GM19324 (cell line): ENCODE data around the gene TEP1.
"Not testable (repeated sequence)": the region's sequence is repeated elsewhere in the genome, so short reads cannot be mapped to it uniquely, and the experiment has no call there.

Experiments used
- ATAC-seq: cut with Tn5 transposase; IDR thresholded peaks from one replicate; pipeline ENCODE4 v1.9.1; 2021; ENCODE audit warnings: mild to moderate bottlenecking, moderate library complexity; ENCODE audit not compliant: unreplicated experiment, low FRiP score

Gene TEP1

DNA sequence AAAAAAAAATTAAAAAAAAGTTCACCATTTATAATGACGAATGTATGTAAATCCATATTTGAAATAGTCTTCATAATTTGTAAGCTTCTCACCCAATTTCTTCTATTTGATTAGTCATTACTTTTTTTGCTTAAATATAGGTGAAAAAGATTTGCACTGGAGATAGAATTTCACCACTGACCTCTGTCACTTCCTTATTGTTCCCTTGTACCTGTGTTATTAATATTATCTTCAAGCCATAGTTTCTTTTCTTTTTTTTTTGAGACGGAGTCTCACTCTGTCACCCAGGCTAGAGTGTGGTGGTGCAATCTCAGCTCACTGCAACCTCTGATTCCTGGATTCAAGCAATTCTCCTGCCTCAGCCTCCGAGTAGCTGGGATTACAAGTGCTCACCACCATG, 15.8 kb downstream of the TEP1 start:
- ATAC-seq = no peak

DNA sequence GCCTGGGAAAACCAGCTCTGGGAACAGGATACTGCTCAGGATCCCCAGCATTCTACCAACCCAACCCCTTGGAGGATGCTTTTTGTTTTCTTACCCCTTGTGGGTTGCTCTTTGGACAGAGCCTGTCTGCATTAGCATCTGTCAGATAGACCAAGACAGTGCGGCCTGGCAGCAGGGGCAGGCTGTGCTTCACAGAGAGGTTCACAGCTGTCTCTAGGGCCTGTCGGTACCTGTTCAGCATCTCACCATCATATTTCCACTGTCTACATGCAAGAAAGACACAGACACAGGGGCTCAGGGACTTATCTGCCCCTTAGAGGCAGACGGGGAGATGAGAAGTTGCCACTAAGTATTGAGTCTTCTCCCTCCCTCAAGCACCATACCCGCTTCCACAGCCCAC, 21.8 kb downstream of the TEP1 start:
- ATAC-seq = no peak

DNA sequence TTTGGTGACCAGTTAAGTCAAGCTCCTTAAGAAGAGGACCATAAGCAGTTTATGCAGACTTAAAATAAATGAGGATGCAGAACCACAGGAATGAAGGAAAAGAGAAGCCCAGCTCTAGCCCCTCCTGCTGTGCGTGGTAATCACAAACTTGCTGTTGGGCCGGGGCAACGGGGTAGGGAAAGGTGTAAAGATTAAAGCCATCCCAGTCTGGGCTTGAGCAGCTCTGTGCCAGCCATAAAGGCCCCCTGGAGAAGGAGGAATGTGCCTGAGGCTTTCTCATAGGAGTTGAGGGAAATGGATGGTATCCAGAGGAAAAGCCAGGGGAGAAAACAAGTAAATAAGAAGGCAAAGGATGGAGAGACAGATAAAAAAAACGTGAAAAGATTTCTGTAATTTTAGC, 25.1 kb downstream of the TEP1 start:
- no peak for ATAC-seq

DNA sequence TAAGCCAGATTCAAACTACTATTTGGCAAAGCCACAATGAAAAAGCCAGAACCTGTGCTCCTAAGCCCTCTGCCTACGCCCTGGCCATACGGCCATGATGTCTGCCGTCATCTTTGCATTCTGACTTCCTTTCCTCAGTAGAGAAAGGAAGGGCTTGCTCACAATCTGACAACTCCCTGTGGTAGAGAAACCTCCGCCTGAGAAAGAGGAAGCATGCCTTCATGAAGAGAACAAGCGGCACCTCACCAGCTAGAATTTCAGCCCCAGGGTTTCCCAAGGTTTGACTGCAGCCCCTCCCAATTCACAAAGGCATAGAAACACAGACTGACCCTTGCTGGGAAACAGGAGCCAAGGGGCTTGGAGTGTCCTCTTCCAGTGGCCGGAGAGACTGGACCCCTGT, 25.7 kb downstream of the TEP1 start:
- ATAC-seq = no peak

DNA sequence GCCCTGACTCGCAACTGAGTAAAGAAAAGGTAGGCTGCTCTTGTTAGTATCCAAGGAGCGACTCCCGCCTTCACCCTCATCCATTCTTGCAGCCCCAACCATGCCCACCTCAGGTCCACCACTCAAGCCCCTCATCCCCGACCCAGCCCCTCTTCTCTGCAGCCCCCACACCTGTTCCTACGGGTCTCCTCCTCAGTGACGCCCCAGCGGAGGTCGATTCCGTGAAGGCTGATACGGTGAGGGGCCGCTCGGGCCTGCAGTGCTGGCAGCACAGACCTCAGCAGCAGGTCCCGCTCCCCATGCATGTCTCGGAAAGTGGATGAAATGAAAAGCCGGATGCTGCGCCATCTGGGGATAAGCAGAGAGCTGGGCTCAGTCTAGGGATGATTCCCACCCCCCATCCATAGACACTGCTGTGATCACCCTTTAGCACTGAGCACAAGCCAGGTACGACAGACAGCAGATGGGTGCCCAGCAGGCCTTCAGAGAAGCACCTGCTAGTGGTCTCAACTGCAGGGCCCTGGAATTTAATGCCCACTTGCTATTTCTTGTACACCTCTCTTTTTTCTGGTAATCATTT, 26.9 kb downstream of the TEP1 start:
- no peak for ATAC-seq

DNA sequence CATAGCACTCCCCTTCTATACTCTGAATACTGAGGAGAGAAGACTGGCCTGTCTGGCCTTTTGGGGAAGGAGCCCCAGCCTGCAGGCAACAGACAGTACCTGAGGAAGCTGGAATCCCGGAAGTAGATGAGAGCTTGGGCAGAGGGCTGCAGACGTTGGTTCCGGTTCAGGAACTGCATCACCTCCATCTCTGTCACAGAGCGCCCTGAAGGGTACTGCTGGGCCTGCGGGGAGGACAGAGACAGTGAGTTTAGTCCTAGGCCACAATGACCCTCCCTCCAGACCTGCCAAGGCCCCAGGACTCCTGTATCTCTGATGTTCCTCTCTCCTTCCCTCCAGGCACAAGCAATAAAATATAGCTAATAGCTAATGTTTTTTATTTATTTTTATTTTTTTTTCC, 28.4 kb downstream of the TEP1 start:
- no peak for ATAC-seq

DNA sequence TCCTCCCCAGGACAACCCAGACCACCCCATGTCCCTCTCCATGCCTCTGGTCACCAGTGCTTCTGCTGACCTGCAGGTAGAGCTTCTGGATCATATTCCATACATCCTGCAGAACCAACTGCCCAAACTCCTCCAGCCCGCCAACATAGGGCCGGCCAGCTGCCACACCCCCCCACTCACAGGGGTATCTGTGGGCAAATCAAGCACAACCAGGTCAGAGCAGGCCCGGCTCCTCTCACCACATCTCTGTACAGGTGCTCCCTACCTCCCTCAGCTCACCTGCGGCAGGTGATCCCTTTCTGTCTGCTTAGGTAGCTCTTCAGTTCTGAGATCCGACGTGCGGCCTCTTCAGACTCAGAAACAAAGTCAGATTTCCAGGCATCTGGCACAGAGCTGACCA, 29.0 kb downstream of the TEP1 start:
- ATAC-seq = no peak

DNA sequence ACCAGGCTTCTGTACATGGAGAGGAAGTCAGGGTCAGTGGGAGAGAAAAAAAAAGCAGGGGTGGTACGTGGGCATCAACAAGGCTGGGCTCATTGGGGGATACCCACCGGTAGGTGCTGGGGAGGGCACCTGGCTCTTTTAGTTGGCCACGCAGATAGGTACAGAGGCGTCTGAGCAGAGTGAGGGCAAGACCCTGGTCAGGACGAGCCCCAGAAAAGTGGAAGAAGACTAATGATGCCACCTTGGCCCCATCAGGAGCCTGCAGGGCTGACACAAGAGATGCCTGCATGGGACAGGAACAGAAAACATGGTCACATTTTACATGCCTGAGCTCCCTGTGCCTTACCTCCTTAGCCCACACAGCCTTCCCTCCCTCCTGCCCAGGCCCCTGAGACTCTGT, 29.7 kb downstream of the TEP1 start:
- no peak for ATAC-seq

DNA sequence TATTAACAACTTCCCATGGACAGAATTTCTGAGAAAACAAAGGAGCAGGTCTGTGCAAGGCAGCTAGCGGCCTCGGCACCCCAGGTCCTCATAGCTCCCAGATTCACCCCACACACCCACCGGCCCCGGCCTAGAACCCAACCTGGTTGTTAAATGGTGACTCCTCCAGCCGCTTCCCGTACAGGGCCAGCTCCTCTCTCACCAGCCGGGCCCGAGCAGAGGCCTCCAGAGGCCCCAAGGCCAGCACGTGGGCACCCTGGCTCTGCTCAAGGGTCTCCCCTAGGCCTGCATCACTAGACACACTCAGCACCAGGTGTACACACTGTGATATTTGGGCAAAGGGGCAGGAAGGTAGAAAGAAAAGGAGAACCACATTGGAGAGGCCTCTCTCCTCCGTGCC, 30.3 kb downstream of the TEP1 start:
- no peak for ATAC-seq

DNA sequence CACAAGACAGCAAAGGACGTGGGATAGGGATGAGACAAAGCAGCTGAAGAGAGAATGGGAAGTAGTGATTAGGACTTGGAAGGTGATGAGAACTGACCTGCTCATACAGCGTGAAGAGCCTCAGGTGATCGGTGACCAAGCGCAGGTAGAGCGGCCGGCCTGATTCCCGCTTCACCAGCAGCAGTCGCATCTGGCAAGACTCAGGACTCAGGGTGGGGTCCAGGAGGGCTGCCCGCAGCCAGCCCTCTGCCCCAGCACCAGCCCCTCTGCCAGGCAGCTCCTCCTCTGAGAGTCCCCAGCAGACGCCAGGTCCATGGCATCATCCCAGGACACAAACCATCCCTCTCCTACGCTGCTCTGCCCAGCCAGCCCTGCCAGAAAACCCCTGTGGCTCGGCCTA, 30.8 kb downstream of the TEP1 start:
- ATAC-seq = no peak

DNA sequence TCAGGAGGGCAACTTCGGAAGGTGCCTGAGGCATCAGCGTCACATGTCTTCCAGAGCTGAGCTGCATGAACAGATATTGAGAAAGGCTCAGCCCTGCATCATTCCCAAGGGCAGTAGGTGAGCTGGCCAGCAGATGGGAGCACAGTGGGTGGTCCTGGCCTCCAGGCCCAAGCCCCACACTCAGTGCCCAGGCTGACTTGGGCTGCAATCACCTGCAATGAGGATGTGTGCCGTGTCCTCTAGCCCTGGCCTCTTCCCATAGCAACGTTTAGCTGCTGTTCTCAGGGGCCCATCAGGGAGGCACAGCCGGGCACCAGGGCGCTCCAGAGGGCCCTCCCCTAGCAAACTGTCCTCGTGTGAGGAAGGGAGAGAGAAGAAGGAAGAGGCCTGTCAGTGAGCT, 32.0 kb downstream of the TEP1 start:
- ATAC-seq = no peak

DNA sequence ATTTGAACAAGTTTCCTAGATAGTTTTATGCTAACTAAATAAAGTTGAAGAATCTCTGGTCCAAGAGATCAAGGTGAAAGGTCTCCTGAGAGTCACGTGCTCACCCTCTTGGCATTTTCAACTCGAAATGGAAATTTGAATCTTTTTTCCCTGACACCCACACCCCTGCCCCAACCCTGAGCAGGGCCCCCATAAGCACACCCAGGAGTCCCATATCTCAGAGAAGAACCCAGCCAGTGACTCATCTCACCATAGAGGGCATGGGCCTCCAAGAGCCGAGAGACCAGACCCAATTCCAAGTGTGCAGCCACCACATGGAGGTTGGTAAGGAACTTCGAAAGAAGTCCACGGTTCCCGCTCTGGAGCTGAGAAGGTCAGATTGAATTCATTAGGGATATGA, 32.6 kb downstream of the TEP1 start:
- ATAC-seq = no peak

DNA sequence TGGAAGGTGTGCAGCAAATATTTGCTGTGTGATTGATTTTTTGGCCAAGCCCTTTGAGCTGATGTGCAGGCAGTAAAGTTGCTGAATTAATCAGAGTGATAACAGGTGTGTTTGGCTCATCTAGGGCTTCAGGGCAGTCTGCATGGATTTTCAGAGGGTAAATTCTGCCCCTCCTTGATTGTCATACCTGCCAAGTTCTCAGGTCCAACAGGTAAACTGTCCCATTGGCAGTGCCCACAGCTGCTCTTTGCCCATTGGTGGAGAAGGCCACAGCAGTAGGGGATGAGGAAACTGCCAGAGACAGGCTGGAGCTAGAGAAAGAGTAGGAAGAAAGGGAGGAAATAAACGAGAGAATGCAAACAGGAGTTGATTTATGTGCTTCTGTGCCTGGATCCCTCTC, 33.6 kb downstream of the TEP1 start:
- no peak for ATAC-seq

DNA sequence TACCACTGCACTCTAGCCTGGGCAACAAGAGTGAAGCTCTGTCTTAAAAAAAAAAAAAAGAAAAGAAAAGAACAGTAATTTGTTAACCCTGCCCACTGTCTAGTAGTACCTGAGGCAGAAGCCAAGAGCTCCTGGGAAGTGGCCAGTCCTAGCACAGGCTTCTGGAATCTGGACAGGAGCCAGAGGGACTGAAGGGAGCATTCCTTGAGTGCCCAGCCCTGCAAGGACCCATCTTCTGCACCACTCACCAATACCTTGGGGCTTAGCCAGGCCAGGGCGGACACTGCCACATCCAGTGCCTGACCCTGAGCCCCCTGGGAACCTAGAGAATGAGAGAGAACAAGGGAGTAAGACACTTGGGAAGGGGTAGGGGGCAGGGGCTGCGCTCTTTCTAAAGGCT, 36.1 kb downstream of the TEP1 start:
- no peak for ATAC-seq

DNA sequence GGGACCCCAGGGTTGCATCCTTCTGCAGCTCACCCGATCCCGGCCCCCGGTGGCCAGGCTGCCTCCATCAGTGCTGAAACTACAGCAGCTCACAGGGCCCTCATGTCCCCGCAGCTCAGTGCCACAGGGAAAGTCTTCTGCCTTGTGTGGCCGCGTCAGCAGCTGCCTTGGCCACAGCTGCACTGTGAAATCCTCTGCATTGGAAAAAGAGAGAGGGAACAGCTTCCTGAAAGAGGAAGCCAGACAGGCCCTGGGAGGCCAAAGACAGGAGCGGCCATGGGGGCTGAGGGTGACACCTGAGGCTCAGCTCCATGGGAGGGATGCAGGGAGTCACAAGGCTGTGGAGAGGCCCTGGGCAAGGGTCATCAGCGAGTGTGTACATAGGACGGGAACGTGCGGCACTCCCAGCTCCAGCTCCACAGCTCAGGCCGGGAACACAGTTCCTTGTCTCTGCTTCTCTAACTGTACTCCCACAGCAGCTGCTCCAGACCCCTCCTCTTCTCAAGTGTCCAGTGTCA, 37.2 kb downstream of the TEP1 start:
- ATAC-seq = no peak

DNA sequence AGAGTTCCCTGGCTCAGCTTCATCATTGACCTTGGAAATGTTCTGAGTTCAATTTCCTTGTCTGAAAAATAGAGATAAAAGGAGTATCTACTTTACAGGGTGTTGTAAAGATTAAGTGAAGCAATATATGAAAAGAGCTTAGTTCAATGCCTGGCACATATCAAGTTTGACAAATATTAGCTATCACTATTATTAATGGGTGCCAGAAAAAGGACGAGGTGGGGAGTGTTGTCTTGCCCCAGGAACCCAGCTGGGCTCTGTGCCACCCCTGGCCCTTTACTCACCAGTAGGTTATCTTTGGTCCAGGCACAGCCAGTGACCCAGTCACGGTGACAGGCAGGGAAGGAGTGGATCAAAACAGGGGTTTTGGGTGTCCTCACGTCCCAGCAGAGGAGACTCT, 37.8 kb downstream of the TEP1 start:
- ATAC-seq = no peak

DNA sequence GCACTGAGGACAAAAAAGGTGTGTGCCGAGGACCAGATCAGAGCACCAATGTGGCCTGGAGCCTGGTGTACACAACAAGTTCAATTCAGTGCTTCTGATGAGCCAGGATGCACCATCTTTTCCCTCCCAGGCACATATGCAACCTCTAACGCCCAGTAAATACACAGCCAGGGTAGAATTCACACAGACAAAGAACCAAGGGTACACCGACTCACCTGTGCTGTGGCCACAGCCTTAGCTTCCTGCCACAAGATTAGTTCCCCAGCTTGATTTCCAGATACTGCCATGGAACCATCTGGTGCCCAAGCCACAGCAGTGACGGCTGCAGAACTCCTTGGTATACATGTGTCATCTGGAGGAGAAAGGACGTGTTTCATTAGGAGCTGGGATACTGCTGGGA, 40.5 kb downstream of the TEP1 start:
- ATAC-seq = no peak

DNA sequence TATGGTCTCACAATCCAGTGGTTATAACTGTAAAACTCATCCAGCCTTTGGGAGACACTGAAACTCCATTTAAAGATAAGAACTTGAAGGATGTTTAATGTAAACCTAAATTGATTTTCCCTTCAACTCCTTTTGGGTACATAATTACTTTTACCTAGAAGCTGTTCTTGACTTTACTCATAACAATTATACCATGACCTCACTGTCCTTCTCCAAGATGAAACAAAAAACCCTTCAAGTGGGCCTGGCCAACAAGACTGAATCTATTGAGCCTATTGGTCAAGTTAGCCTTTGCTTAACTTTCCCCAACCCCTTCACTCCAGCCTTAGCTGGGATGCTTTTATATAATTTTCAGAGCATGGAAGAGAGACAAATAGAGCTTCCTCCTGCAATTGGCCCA, 47.4 kb downstream of the TEP1 start:
- ATAC-seq = no peak

DNA sequence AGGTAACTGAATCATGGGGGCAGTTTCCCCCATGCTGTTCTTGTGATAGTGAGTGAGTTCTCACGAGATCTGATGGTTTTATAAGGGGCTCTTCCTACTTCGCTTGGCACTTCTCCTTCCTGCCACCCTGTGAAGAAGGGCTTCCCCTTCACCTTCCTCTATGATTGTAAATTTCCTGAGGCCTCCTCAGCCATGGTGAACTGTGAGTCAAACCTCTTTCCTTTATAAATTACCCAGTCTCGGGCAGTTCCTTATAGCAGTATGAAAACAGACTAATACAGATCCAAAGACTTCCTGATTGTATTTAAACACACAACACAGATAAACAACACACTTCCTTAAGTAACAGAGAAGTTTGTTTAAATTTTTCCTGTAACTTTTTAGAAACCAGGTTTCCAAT, 54.8 kb downstream of the TEP1 start:
- not testable (repeated sequence) for ATAC-seq

DNA sequence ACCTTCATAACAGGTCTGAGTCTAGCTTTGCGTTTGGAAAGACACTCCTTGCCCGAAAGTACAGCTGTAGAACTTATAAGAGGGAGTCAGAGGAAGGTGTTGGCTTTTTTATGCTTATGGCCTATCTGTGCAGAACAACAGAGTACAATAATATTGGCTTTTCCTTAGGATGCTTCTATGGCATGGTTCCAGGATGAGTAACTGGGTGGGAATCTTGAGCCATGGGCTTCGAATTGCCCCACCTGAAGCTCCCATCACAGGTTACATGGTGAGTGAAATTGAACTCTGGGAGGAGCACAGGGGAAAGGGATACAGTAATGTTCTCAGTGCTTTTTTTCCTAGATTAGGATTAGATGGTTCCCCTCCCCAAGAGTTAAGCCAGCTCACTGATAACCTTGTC, 56.9 kb downstream of the TEP1 start:
- ATAC-seq = no peak

DNA sequence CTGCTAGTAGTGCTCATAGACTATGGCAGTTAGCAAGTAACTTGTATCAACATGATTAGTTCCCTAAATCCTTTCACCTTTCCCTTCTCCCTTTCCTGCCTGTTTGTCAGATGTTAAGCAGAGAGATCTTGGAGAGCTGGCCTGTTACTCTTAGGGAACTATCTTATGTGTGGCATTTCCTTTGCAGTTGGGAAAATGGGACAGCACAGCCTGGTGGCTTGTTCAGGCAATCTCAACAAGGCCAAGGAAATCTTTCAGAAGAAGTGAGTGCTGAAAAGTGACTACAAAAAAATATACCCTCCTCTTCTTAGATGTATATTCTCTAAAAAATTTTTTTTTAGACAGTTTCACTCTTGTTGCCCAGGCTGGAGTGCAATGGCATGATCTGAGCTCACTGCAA, 62.4 kb downstream of the TEP1 start:
- no peak for ATAC-seq

DNA sequence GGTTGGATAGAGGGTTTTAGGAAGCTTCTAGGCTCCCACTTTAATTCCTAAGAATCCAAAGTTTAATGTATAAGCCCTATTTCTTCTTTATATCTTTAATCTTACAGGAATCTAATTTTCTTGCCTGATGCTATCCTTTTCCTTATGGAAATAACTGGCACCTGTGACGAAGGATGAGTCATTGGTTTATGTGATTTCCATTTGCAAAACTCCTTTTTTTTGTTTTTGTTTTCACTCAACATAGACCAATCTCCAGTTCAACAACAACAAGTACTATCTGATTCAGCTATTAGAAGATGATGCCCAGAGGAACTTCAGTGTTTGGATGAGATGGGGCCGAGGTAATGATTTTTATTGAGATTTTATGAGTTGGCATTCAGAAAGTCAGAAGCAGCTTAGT, 63.0 kb downstream of the TEP1 start:
- ATAC-seq = no peak

DNA sequence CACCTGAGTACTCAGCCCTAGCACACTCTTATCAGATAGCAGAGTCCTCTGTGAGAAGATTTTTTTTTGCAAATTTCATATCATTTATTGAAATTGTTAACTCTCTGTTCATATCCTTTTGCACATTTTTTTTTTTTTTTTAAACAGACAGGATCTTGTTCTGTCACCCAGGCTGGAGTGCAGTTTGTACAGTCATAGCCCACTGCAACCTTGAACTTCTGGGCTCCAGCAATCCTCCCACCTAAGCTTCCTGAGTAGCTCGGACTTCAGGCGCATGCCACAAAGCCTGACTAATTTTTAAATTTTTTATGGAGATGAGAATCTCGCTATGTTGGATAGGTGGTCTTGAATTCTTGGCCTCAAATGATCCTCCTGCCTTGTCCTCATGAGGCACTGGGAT, 65.6 kb downstream of the TEP1 start:
- no peak for ATAC-seq
